PC-9 (cell line): Measurements from ENCODE around the gene IGFBP1. TPM values are rescaled to one million over a fixed set of nuclear protein-coding genes. Genes with fewer than 3 reads are reported as not detected.
A peak's percentile ranks its signal among the peaks of the same experiment; 100 is the strongest.
"Not testable (repeated sequence)": the region's sequence is repeated elsewhere in the genome, so short reads cannot be mapped to it uniquely, and the experiment has no call there.

Source experiments
- Bru-seq: library from RNA; stranded (reverse); fragments of 400-500 nt; gene quantifications from one replicate; lab custom pipeline; 2021; lab: Mats Ljungman, UMichigan
- BruChase-seq, 2 experiments: library from RNA; stranded (reverse); fragments of 400-500 nt; gene quantifications; one replicate each; lab custom pipeline; 2021; lab: Mats Ljungman, UMichigan
- BruUV-seq: library from RNA; stranded (reverse); fragments of 400-500 nt; replicated peaks from 2 replicates; lab custom pipeline; 2021; lab: Mats Ljungman, UMichigan
- CTCF ChIA-PET: fragments of 300-600 bp; sonication (Branson Sonifier 250); formaldehyde crosslinking; loops from one replicate; lab custom pipeline; 2022; ENCODE audit warnings: antibody characterized with exemption; lab: Charles Lee
- POLR2A ChIA-PET: fragments of 300-600 bp; sonication (Branson Sonifier 250); formaldehyde crosslinking; loops from one replicate; lab custom pipeline; 2022; ENCODE audit warnings: antibody characterized with exemption; ENCODE audit not compliant: unreplicated experiment; lab: Charles Lee
- DNase-seq, 2 experiments: peaks; one replicate each; pipeline versions ENCODE4 v3.0.0 to v3.0.0-alpha.2; 2015 to 2022; ENCODE audit warnings: mixed read lengths in 1 of 2
- H2AFZ ChIP-seq: fragments of 200-600 bp; sonication (generic); 2 replicates; pipeline ENCODE4 v1.8.1; 2017; ENCODE audit warnings: antibody characterized with exemption
- H3F3A ChIP-seq: fragments of 200-600 bp; sonication (generic); 2 replicates; pipeline ENCODE4 v1.8.1; 2017; ENCODE audit warnings: antibody characterized with exemption, mild to moderate bottlenecking, low read depth; ENCODE audit not compliant: insufficient read depth
- H3K27ac ChIP-seq: fragments of 200-600 bp; sonication (generic); 2 replicates; pipeline ENCODE4 v1.6.1; 2016; ENCODE audit warnings: mixed run types
- H3K27me3 ChIP-seq: fragments of 200-600 bp; sonication (generic); 2 replicates; pipeline ENCODE4 v1.6.1; 2016; ENCODE audit warnings: low read depth, mixed run types; ENCODE audit not compliant: insufficient read depth
- H3K36me3 ChIP-seq: fragments of 200-600 bp; sonication (generic); 2 replicates; pipeline ENCODE4 v1.6.1; 2016; ENCODE audit warnings: low read depth, mixed run types
- H3K4me1 ChIP-seq: fragments of 200-600 bp; sonication (generic); replicated peaks from 2 replicates; pipeline ENCODE4 v1.6.1; 2016; ENCODE audit warnings: mixed run types; ENCODE audit not compliant: insufficient read depth
- H3K4me2 ChIP-seq: fragments of 200-600 bp; sonication (generic); 2 replicates; pipeline ENCODE4 v1.6.1; 2017; ENCODE audit warnings: mixed run types
- H3K4me3 ChIP-seq: fragments of 200-600 bp; sonication (generic); 2 replicates; pipeline ENCODE4 v1.6.1; 2016; ENCODE audit warnings: mixed run types
- H3K79me2 ChIP-seq: fragments of 200-600 bp; sonication (generic); 2 replicates; pipeline ENCODE4 v1.6.1; 2017; ENCODE audit warnings: low read depth, mixed run types
- H3K9me2 ChIP-seq: fragments of 200-600 bp; sonication (generic); 2 replicates; pipeline ENCODE4 v1.8.1; 2017; ENCODE audit warnings: mild to moderate bottlenecking; ENCODE audit not compliant: insufficient read depth
- H3K9me3 ChIP-seq: fragments of 200-600 bp; sonication (generic); 2 replicates; pipeline ENCODE4 v1.8.1; 2016; ENCODE audit warnings: low read depth; ENCODE audit not compliant: insufficient read depth
- H4K20me1 ChIP-seq: fragments of 200-600 bp; sonication (generic); 2 replicates; pipeline ENCODE4 v1.8.1; 2017; ENCODE audit not compliant: insufficient read depth
- EZH2 ChIP-seq: fragments of 200-600 bp; sonication (generic); IDR thresholded peaks from 2 replicates; pipeline ENCODE4 v1.8.0; 2017; ENCODE audit warnings: antibody characterized with exemption, low read depth
- intact Hi-C: fragments of 100-400 bp; cut with micrococcal nuclease; formaldehyde crosslinking; loops from one replicate; pipeline ENCODE4 v1.10.0; 2022; ENCODE audit not compliant: unreplicated experiment
- long read RNA-seq: library from polyadenylated mRNA; stranded (forward); transcript quantifications from one replicate; pipeline ENCODE4 v2.0.0, GENCODE V29; 2022
- total RNA-seq: library from RNA; stranded (reverse); gene quantifications from 2 replicates; pipeline ENCODE4 v1.2.3, GENCODE V29; 2021
- TF ChIP-seq, protein P1 (sequence below): fragments of 200-600 bp; sonication (generic); conservative IDR thresholded peaks from 2 replicates; pipeline ENCODE4 v1.6.1; 2017; ENCODE audit warnings: mixed run types, antibody characterized with exemption, mild to moderate bottlenecking, moderate library complexity

The IGFBP1 gene
- total RNA-seq, result 0.33 and 0.92 TPM in 2 replicates
- percentile 36 among the genes with signal in this experiment for Bru-seq, nascent RNA
- percentile 32 among the genes with signal in this experiment for BruChase-seq, experiment 1, labeled RNA remaining after a 2-hour chase
- percentile 45 among the genes with signal in this experiment for BruChase-seq, experiment 2, labeled RNA remaining after a 6-hour chase
- long read RNA-seq, partial matches to known transcripts, result 0 of 3 reads
- long read RNA-seq, other reads (novel, unspliced or antisense), result 2 of 3 reads

DNA sequence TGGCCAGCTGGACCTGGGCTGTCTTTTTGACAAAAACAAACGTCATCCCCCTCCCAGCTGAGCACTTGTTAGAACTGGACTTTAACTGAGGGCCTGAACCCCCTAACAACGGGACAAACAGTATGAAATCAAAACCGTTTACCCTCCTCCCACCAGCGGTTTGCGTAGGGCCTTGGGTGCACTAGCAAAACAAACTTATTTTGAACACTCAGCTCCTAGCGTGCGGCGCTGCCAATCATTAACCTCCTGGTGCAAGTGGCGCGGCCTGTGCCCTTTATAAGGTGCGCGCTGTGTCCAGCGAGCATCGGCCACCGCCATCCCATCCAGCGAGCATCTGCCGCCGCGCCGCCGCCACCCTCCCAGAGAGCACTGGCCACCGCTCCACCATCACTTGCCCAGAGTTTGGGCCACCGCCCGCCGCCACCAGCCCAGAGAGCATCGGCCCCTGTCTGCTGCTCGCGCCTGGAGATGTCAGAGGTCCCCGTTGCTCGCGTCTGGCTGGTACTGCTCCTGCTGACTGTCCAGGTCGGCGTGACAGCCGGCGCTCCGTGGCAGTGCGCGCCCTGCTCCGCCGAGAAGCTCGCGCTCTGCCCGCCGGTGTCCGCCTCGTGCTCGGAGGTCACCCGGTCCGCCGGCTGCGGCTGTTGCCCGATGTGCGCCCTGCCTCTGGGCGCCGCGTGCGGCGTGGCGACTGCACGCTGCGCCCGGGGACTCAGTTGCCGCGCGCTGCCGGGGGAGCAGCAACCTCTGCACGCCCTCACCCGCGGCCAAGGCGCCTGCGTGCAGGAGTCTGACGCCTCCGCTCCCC lies at the start of gene IGFBP1:
TSS of gene IGFBP1 (plus strand) at position 304 of the 808 bp plus-strand sequence. CDS start at position 469, 165 bp downstream.
- Histone ChIP-seq H3K36me3 (no peaks in the 10 kb centered on the region), H3K4me3 (peak within 1 kb of the TSS; percentile 73), H3K4me1 (peaks cover 51% of the 10 kb centered on the region), H3K27me3 (no peaks in the 10 kb centered on the region), H4K20me1 (no peaks in the 10 kb centered on the region), H3K4me2 (peak within 1 kb of the TSS; percentile 92), H3K79me2 (peaks cover 17% of the 10 kb centered on the region), H3K27ac (peak within 1 kb of the TSS; percentile 87), H3K9me3 (no peaks in the 10 kb centered on the region), H2AFZ (peak within 1 kb of the TSS; percentile 84), H3K9me2 (no peaks in the 10 kb centered on the region), H3F3A (peaks cover 33% of the 10 kb centered on the region)
- DNase-seq, result peak; percentile 40 to 69
- TF ChIP-seq EZH2, result no peak
- TF ChIP-seq, protein P1, sequence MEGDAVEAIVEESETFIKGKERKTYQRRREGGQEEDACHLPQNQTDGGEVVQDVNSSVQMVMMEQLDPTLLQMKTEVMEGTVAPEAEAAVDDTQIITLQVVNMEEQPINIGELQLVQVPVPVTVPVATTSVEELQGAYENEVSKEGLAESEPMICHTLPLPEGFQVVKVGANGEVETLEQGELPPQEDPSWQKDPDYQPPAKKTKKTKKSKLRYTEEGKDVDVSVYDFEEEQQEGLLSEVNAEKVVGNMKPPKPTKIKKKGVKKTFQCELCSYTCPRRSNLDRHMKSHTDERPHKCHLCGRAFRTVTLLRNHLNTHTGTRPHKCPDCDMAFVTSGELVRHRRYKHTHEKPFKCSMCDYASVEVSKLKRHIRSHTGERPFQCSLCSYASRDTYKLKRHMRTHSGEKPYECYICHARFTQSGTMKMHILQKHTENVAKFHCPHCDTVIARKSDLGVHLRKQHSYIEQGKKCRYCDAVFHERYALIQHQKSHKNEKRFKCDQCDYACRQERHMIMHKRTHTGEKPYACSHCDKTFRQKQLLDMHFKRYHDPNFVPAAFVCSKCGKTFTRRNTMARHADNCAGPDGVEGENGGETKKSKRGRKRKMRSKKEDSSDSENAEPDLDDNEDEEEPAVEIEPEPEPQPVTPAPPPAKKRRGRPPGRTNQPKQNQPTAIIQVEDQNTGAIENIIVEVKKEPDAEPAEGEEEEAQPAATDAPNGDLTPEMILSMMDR, result no peak
- POLR2A ChIA-PET, result no interaction called here
- BruUV-seq, result no TSS peak
- intact Hi-C loops, result no loop called here
- CTCF ChIA-PET, result interaction anchor here (0.6 kb wide), 1 partner anchor 264 kb away, joined by 7 read pairs; no protein-coding TSS in a partner anchor

DNA sequence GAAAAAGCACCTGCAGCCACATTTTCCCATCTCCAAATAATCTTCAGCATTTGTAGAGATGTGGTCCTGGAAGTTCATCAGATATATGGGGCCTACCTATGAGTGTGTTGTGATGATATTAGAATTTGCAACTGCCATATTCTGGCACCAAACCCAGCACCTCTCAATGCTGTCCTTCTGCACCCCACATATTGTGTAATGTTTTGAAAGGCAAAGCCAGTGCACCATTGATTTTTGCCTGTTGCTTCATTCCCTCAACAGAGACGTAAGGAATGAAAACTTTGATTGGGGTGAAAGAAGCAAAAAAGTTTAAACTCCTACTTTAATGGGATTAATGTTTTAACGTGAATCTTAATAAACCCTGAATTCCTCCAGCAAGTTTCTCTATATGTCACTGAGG lies 49.4 kb upstream of the IGFBP1 start:
- DNase-seq, H3K36me3 ChIP-seq, BruUV-seq, H3K27me3 ChIP-seq, H3K4me1 ChIP-seq, H3K9me2 ChIP-seq, H3K27ac ChIP-seq, H3K4me3 ChIP-seq, intact Hi-C loops, H3K9me3 ChIP-seq, H3K4me2 ChIP-seq, CTCF ChIA-PET, H3F3A ChIP-seq, H4K20me1 ChIP-seq, H3K79me2 ChIP-seq, POLR2A ChIA-PET, H2AFZ ChIP-seq: not testable (repeated sequence)

DNA sequence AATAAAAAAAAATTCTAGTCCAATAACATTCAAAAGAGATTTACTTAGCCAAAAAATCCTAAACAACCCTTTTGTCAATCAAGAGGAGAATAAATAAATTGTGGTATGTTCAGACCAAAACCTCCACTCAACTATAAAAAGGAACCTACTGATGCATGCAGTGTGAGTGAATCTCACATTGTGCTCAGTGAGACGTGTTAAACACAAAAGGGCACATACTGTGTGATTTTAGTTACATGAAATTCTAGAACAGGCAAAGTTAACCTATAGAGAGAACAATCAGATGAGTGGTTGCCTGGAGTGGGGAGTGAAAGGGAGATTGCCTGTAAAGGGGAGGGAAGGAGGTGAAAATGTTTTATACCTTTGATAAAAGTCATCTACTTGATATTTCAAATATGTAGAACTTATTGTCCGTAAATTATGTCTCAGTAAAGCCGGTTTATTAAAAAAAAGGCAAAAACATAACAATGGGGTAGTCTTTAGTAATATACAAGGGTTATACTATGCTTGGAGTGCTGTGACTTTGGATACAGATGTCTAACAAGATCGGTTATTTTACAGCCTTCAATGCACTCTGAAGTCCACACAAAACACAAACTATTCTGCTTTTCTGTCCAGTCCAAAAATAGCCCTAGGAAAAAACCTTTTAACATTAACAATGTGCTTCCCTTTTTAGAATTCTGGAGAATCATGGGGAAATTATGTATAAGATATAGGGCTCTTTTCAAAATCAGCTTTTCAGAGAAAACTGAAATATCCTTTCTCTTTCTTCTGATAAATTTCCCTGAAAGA lies 46.2 kb upstream of the IGFBP1 start:
- H3K9me3 ChIP-seq, H3K9me2 ChIP-seq, H3K4me1 ChIP-seq, H3K79me2 ChIP-seq, H3K36me3 ChIP-seq, intact Hi-C loops, BruUV-seq, CTCF ChIA-PET, H3F3A ChIP-seq, POLR2A ChIA-PET, H3K4me3 ChIP-seq, H4K20me1 ChIP-seq, H3K27ac ChIP-seq, H3K4me2 ChIP-seq, H3K27me3 ChIP-seq, H2AFZ ChIP-seq, DNase-seq: not testable (repeated sequence)

DNA sequence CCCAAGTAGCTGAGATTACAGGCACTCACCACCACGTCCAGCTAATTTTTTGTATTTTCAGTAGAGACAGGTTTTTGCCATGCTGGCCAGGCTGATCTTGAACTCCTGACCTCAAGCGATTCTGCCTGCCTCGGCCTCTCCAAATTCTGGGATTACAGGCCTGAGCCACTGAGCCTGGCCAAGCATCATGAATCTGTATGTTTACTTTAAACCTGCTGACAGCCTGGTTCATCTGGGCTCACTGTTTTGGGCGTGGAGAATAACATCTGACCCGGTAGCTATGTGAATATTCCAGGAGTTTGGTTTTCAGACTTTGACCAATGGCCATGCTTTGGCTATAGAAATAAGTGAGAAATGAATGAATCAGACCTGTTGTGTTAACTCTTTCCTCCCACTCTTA lies 41.8 kb upstream of the IGFBP1 start:
- H3K9me3 ChIP-seq, H3K9me2 ChIP-seq, H3K27ac ChIP-seq, H3K27me3 ChIP-seq, H3F3A ChIP-seq, H3K4me3 ChIP-seq, H3K4me1 ChIP-seq, intact Hi-C loops, BruUV-seq, H4K20me1 ChIP-seq, POLR2A ChIA-PET, H2AFZ ChIP-seq, DNase-seq, H3K36me3 ChIP-seq, H3K4me2 ChIP-seq, H3K79me2 ChIP-seq: not testable (repeated sequence)
- CTCF ChIA-PET, result interaction anchor here (0.6 kb wide), 1 partner anchor 1151 kb away, joined by 3 read pairs; no protein-coding TSS in a partner anchor

DNA sequence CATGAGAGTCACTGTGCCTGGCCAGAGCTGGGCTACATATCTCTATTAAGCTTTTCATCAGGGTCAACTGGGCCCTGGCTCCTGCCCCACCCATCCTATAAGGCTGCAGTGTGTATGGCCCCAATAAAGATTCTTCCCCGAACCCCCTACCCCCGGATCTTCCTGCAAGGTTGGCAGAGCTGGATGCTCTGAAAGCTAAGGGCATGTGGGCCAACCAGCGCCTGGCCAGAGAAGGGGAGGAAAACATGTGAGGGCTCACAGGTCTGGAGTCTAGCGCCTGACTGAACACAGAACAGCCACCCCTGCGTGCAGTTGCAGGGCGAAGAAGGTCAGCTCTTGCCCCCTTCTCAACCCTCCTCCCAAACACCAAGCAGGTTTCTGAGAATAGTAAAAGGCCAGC lies 39.6 kb upstream of the IGFBP1 start:
- H4K20me1 ChIP-seq, H3K4me2 ChIP-seq, H3F3A ChIP-seq, H3K36me3 ChIP-seq, H3K4me3 ChIP-seq, intact Hi-C loops, H3K4me1 ChIP-seq, CTCF ChIA-PET, H3K9me3 ChIP-seq, H3K79me2 ChIP-seq, DNase-seq, H3K27me3 ChIP-seq, POLR2A ChIA-PET, H3K9me2 ChIP-seq, H3K27ac ChIP-seq, BruUV-seq, H2AFZ ChIP-seq: not testable (repeated sequence)

DNA sequence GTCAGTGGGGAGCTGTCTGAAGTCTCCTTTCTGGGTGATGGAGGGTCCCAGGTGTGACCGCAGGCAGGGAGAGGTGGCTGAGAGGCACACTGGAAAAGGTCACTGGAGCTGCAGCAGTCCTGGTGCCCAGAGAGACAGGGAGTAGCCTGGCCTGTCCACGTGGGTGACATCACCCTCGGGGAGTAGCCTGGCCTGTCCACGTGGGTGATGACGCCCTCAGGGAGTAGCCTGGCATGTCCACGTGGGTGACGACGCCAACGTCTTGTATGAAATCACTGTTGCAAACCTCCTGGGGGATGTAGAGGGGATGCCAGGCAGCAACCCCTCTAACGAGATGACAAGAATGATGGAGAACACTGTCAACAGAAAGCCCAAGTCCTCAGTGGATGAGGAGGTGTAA lies 35.3 kb upstream of the IGFBP1 start:
- H3K4me3 ChIP-seq, intact Hi-C loops, H3K9me3 ChIP-seq, POLR2A ChIA-PET, H3F3A ChIP-seq, H2AFZ ChIP-seq, DNase-seq, CTCF ChIA-PET, H4K20me1 ChIP-seq, H3K36me3 ChIP-seq, H3K27ac ChIP-seq, H3K27me3 ChIP-seq, H3K9me2 ChIP-seq, H3K4me1 ChIP-seq, BruUV-seq, H3K4me2 ChIP-seq, H3K79me2 ChIP-seq: not testable (repeated sequence)
